SK-N-SH treated with all-trans-retinoic acid at 6 μM for 48 hours (cell line): ENCODE results near the gene ZP1.

Experiments
- ARNTL ChIP-seq: fragments of 450-650 bp; formaldehyde crosslinking; IDR thresholded peaks from 2 replicates; pipeline ENCODE4 v1.5.0; 2020; ENCODE audit warnings: low read depth, mild to moderate bottlenecking, moderate library complexity, borderline replicate concordance
- GLIS3 ChIP-seq: fragments of 250-450 bp; sonication (Bioruptor Pico); IDR thresholded peaks from 2 replicates; pipeline ENCODE4 v1.5.0; 2020; ENCODE audit warnings: mild to moderate bottlenecking, moderate library complexity

DNA sequence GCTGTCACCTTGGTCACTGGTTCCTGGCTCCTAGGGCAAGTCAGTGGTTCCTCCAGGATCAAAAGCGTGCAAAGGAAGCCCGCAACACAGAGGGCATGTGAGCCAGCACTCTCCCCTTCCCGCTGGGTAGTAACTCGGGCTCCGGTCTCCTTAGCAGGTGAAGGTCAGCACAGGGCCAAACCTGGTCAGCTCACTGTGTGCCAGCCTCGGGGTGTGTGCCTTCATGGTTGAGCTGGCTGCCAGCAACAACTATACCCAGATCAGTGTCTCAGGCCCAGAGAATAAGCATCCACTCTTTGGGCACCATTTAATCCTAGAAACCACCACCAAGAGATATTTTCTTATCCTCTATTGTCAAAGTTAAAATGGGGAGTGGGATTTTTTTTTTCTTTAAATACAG, 41.6 kb upstream of the ZP1 start:
- TF ChIP-seq ARNTL (CRISPR knock-in tag) (no peak), GLIS3 (CRISPR knock-in tag) (no peak)
